Lower leg skin (tissue), 3 donors: ENCODE results near the gene MEF2D.

Source experiments
- POLR2A ChIP-seq, 2 donors: fragments of 450-650 bp; IDR thresholded peaks; one replicate each; pipeline ENCODE4 v1.6.1; 2016 to 2017; ENCODE audit warnings: antibody characterized with exemption in 2 of 2, mild to moderate bottlenecking in 1 of 2, moderate library complexity in 1 of 2
- TF ChIP-seq, protein P1 (sequence below), 3 donors: fragments of 450-650 bp; IDR thresholded peaks; one replicate each; pipeline ENCODE4 v1.5.1; 2016; ENCODE audit warnings: antibody characterized with exemption in 3 of 3, mild to moderate bottlenecking in 3 of 3, moderate library complexity in 2 of 3

DNA sequence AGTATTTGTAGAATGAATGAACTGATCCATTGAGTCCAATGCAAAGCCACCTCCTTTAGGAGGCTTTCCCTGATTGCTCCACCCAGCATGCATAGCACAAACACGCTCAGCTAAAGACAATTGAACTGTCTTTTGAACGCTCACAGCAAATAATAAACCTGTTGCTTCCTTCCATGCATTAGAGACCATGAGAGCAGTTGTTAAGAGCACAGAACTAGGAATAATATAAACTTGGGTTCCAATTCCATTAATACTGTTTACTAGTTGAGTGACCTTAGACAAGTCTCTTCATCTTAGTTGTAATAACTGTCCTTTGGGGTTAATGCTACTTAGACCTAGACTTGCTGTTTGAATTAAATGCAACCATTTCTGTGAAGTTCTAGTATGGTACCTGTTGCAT lies 5.9 kb upstream of the MEF2D start:
- TF ChIP-seq, protein P1, sequence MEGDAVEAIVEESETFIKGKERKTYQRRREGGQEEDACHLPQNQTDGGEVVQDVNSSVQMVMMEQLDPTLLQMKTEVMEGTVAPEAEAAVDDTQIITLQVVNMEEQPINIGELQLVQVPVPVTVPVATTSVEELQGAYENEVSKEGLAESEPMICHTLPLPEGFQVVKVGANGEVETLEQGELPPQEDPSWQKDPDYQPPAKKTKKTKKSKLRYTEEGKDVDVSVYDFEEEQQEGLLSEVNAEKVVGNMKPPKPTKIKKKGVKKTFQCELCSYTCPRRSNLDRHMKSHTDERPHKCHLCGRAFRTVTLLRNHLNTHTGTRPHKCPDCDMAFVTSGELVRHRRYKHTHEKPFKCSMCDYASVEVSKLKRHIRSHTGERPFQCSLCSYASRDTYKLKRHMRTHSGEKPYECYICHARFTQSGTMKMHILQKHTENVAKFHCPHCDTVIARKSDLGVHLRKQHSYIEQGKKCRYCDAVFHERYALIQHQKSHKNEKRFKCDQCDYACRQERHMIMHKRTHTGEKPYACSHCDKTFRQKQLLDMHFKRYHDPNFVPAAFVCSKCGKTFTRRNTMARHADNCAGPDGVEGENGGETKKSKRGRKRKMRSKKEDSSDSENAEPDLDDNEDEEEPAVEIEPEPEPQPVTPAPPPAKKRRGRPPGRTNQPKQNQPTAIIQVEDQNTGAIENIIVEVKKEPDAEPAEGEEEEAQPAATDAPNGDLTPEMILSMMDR (IDR thresholded peaks at IDR 0.05): no peak
- TF ChIP-seq POLR2A (IDR thresholded peaks at IDR 0.05): no peak
